NB4 (cell line): ENCODE measurements around the gene DAW1.

Experiments used
- DNase-seq: peaks from one replicate; pipeline ENCODE4 v3.0.0; 2010; ENCODE audit warnings: low read depth
- H3K4me3 ChIP-seq: one replicate; pipeline ENCODE4 v1.5.1; 2011; ENCODE audit warnings: mild to moderate bottlenecking, low read depth, low read length, moderate library complexity
- CTCF ChIP-seq: IDR thresholded peaks from one replicate; pipeline ENCODE4 v1.5.1; 2012; ENCODE audit warnings: low read depth, low read length
- MAX ChIP-seq: IDR thresholded peaks from 2 replicates; pipeline ENCODE4 v1.6.1; 2011; ENCODE audit warnings: low read depth, low read length
- MYC ChIP-seq: IDR thresholded peaks from 2 replicates; pipeline ENCODE4 v1.6.1; 2011; ENCODE audit warnings: low read depth, low read length
- POLR2A ChIP-seq: IDR thresholded peaks from 2 replicates; pipeline ENCODE4 v1.6.1; 2011; ENCODE audit warnings: mild to moderate bottlenecking; ENCODE audit not compliant: insufficient read length; ENCODE audit errors: extremely low read depth

DAW1 gene

GRCh38 chr2:227871375-227871791 is at the start of gene DAW1:
Gene DAW1, plus strand, starts transcription at chr2:227871631. Its CDS starts 59 bp downstream, at chr2:227871690.
- TF ChIP-seq MYC (no peak), MAX (no peak), POLR2A (no peak), CTCF (no peak)
- no peak within 1 kb of the TSS for H3K4me3 ChIP-seq

GRCh38 chr2:227822416-227823003 is 48.9 kb upstream of the DAW1 start:
- no peak for TF ChIP-seq POLR2A
- DNase-seq, result no peak

More at GRCh38 chr2:227871375-227871791, at the start of gene DAW1:
- DNase-seq, result no peak

GRCh38 chr2:227823922-227824321 is 47.5 kb upstream of the DAW1 start:
- no peak for TF ChIP-seq POLR2A
- TF ChIP-seq MAX, result no peak
- no peak for TF ChIP-seq MYC
- no peak for TF ChIP-seq CTCF
- no peak overlapping the region for H3K4me3 ChIP-seq
- DNase-seq, result no peak

More at GRCh38 chr2:227822416-227823003, 48.9 kb upstream of the DAW1 start:
- H3K4me3 ChIP-seq, result no peak overlapping the region

- no peak for DNase-seq
- TF ChIP-seq POLR2A, result no peak
- TF ChIP-seq CTCF, result no peak
- no peak for TF ChIP-seq MAX
- no peak for TF ChIP-seq MYC
- no peak overlapping the region for H3K4me3 ChIP-seq
Measured at GRCh38 chr2:227824711-227825110, 46.7 kb upstream of the DAW1 start.

- TF ChIP-seq CTCF (no peak), POLR2A (no peak), MYC (no peak), MAX (no peak)
- no peak for DNase-seq
- H3K4me3 ChIP-seq, result no peak overlapping the region
Measured at GRCh38 chr2:227826019-227826521, 45.4 kb upstream of the DAW1 start.

- TF ChIP-seq POLR2A (no peak), CTCF (no peak), MYC (no peak), MAX (no peak)
- no peak for DNase-seq
- no peak overlapping the region for H3K4me3 ChIP-seq
Measured at GRCh38 chr2:227826563-227826962, 44.9 kb upstream of the DAW1 start.
